Activated naive CD4-positive, alpha-beta T cell treated with anti-CD3 and anti-CD28 coated beads, Interleukin-2, amount 50 U/mL, for 16 hours (primary cell): ENCODE data around the gene SDC1.
"Not testable (repeated sequence)": the region's sequence is repeated elsewhere in the genome, so short reads cannot be mapped to it uniquely, and the experiment has no call there.

ENCODE experiments used
- DNase-seq: peaks from one replicate; pipeline ENCODE4 v3.0.0-alpha.2; 2020

Gene SDC1

GRCh38 chr2:20224716-20225293, at the start of gene SDC1:
Gene SDC1, minus strand, starts transcription at chr2:20225130. Its CDS starts 263 bp downstream, at chr2:20224867.
- DNase-seq = no peak

GRCh38 chr2:20273042-20273441, 48.1 kb upstream of the SDC1 start:
- no peak for DNase-seq

GRCh38 chr2:20268317-20268716, 43.4 kb upstream of the SDC1 start:
- not testable (repeated sequence) for DNase-seq

GRCh38 chr2:20267529-20267928, 42.6 kb upstream of the SDC1 start:
- no peak for DNase-seq

GRCh38 chr2:20264629-20265028, 39.7 kb upstream of the SDC1 start:
- DNase-seq = no peak

- no peak for DNase-seq
These were observed 32.5 kb upstream of the SDC1 start for GRCh38 chr2:20257411-20257810.

GRCh38 chr2:20254731-20255130, 29.8 kb upstream of the SDC1 start:
- DNase-seq = no peak

- DNase-seq = no peak
These were observed 25.5 kb upstream of the SDC1 start for GRCh38 chr2:20250436-20250835.

- DNase-seq = no peak
These were observed 24.2 kb upstream of the SDC1 start for GRCh38 chr2:20249170-20249569.

- no peak for DNase-seq
These were observed 22.2 kb upstream of the SDC1 start for GRCh38 chr2:20247084-20247483.

- DNase-seq = not testable (repeated sequence)
These were observed 18.7 kb upstream of the SDC1 start for GRCh38 chr2:20243637-20244036.

GRCh38 chr2:20242727-20243377, 17.9 kb upstream of the SDC1 start:
- DNase-seq = no peak

GRCh38 chr2:20241973-20242726, 17.2 kb upstream of the SDC1 start:
- DNase-seq = peak; percentile 31

- not testable (repeated sequence) for DNase-seq
These were observed 15.4 kb upstream of the SDC1 start for GRCh38 chr2:20240291-20240690.

- DNase-seq = no peak
These were observed 11.6 kb upstream of the SDC1 start for GRCh38 chr2:20236496-20236895.

- DNase-seq = no peak
These were observed 10.8 kb upstream of the SDC1 start for GRCh38 chr2:20235655-20236305.

- not testable (repeated sequence) for DNase-seq
These were observed 9.7 kb upstream of the SDC1 start for GRCh38 chr2:20234597-20234996.

GRCh38 chr2:20232837-20233207, 7.9 kb upstream of the SDC1 start:
- no peak for DNase-seq

- no peak for DNase-seq
These were observed 6.7 kb upstream of the SDC1 start for GRCh38 chr2:20231598-20232026.

GRCh38 chr2:20231159-20231558, 6.2 kb upstream of the SDC1 start:
- no peak for DNase-seq

- DNase-seq = no peak
These were observed 5.1 kb upstream of the SDC1 start for GRCh38 chr2:20230114-20230425.

GRCh38 chr2:20229322-20230113, 4.6 kb upstream of the SDC1 start:
- no peak for DNase-seq

GRCh38 chr2:20227894-20228505, 3.1 kb upstream of the SDC1 start:
- no peak for DNase-seq
